Activated CD8-positive, alpha-beta memory T cell treated with anti-CD3 and anti-CD28 coated beads for 4 hours (primary cell): ENCODE measurements around the gene TOPORS.

Experiments
- DNase-seq, 2 donors: peaks; one replicate each; pipeline ENCODE4 v3.0.0-alpha.2; 2020; ENCODE audit warnings: low read depth in 2 of 2

The TOPORS gene

DNA sequence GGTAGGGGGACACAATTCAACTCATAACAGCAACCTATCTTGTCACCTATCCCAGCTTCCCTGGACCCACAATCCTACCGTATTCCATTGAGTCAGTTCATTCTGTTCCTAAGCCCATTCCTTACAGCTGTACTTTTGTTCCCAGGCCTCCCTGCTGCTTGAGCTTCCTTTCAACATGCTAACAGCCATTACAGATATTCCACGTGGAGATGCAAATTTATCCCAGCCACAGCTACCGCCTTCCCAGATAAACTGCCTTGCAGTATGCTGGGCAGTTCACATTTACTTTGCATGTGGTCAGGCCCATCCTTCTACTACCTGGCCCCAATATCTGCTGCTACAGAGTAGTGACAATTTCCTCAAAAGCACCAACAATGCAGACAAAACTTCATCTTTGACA lies 49.4 kb downstream of the TOPORS start:
- no peak for DNase-seq

GRCh38 chr9:32502464-32502863 lies 49.9 kb downstream of the TOPORS start:
- no peak for DNase-seq

GRCh38 chr9:32501868-32502267 lies 50.5 kb downstream of the TOPORS start:
- no peak for DNase-seq

DNA sequence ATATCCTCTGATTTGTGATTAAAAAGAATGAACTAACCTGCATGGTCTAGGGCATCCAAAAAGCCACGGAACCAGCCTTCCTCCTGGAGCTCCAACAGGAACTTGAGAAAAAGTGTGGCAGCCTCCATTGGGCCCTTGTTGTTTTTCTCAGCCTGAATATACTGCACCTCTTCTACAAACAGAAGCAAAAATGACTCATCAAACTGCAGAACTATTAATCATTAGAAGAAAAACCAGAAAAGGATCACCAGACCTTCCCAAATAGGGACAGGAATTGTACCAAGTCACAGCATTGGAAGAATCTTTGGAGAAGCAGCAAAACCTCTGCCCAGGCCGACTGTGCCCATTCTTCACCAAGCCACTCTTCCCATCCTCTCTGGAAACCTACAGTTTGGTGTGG lies 51.6 kb downstream of the TOPORS start:
- no peak for DNase-seq

DNA sequence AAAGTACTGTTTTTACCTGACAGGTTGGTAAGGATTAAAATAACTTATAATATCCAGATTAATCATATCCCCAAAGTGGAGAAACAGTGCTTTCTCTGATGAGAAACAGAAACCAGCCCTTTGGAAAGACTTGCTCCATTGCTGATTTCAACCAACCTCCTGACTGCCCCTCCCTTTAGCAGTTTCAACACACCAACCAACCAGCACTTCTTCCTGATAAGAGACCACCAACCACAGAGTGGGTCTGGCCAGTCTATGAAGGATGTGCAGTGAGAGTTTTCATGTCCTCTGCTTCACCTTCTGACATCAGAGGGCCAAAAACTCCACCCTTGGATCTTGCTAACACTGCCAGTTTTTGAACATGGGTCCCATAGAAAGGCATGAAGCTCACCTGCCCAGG lies 54.5 kb downstream of the TOPORS start:
- no peak for DNase-seq

DNA sequence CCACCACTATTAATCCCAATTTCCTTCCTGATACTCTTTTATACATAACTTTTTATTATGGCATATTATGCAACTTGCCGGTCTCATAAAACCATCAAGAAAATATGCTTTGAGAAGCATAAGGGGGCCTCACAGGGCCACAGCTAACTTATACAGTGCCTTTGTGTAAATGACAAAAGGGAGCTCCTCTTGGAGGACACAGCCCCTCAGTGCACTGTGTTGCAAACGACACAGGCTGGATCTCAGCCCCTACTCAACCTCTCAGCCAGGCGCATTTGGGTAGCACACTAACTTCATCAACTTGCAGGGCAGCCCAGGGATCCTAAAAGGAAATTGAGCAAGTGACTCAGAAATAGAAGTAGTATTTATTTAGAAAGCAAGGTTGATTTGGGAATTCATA lies 61.8 kb downstream of the TOPORS start:
- DNase-seq, result no peak
